GM21825 (cell line): ENCODE data around the gene TBC1D9B.
A peak's percentile ranks its signal among the peaks of the same experiment; 100 is the strongest.

ENCODE experiments used
- ATAC-seq: cut with Tn5 transposase; IDR thresholded peaks from one replicate; pipeline ENCODE4 v1.9.1; 2021; ENCODE audit warnings: mild to moderate bottlenecking, moderate library complexity; ENCODE audit not compliant: unreplicated experiment

TBC1D9B gene

GRCh38 chr5:179908528-179908927, 831 bp upstream of the TBC1D9B start:
- no peak for ATAC-seq

DNA sequence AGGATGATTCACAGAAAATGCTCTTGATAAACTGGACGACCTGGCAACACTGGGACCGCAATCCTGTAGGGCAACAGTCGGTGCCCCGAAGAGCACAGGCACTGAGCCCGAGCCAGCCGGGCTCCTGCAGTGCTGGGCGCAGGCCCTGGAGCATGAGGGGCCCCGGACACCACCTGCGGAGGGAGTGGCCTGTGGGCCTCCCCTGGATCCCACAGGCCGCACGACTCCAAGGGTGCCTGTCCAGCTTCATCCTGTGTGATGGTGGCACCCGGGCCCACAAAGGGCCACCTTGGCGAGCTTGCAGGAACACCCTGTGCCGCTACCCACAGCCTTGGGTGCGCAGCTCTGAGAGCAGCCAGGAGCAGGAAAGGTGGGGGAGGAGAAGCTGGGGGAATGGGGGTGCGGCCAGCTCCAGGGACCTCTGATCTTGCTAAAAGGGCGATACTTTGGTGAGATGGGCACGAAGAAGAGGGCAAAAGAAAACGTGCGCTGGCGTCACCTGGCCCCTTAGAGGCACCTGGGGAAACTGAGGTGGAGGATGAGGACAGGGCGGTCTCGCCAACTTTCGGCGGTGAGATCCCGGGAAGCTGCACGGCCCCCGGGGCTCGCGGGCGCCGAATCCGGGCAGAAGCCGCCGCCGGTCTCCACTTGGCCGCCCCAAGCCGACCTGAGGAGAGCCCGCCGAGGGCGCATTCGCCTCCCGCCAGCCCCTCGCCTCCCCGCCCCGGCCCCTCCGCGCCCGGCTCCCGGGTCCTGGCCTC, 722 bp downstream of the TBC1D9B start:
- peak; percentile 19 for ATAC-seq

DNA sequence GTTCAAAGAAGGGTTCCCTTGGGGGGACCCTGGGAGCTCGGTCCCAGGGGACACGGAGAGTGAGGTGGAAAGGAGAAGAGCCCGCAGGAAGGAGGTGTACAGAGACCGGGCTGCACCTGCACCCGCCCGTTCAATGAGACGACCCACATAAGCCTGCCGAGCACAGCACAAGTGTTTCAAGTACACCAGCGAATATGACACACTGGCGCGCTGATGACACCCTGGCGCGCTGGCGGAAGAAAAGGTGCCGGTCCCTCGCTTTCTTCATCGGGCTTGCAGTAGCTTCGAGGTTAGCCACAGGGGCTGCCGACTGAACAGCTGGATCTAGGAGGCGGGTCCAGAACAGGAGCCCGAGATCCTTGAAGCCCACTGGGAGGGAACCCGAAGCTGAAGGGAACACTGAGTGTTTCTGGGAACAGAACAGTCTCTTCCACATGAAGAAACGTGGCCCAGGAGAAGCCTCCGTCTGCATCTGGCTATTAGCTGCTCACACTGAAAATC, 1.4 kb downstream of the TBC1D9B start:
- no peak for ATAC-seq

DNA sequence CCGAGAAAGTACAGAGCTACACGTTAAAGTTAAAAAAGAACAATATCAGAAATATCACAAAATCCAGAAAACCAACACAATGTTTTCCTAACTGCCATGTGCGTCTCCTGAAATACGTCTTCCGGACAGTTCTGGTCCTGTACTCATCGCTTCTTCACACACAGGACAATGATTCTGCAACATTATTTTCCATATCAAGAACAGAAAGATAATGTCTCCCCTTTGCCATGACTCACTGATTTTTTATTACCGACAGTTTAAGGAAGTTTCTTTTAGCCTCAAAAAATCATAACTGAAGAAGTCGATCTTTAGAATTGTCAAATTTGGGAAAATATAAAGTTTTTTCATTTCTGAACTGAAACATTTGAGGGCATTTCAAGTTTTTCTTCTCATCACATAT, 2.5 kb downstream of the TBC1D9B start:
- ATAC-seq = no peak

GRCh38 chr5:179904463-179905160, 3.1 kb downstream of the TBC1D9B start:
- ATAC-seq = no peak

- ATAC-seq = no peak
Observed at GRCh38 chr5:179902763-179903158, 4.9 kb downstream of the TBC1D9B start.

DNA sequence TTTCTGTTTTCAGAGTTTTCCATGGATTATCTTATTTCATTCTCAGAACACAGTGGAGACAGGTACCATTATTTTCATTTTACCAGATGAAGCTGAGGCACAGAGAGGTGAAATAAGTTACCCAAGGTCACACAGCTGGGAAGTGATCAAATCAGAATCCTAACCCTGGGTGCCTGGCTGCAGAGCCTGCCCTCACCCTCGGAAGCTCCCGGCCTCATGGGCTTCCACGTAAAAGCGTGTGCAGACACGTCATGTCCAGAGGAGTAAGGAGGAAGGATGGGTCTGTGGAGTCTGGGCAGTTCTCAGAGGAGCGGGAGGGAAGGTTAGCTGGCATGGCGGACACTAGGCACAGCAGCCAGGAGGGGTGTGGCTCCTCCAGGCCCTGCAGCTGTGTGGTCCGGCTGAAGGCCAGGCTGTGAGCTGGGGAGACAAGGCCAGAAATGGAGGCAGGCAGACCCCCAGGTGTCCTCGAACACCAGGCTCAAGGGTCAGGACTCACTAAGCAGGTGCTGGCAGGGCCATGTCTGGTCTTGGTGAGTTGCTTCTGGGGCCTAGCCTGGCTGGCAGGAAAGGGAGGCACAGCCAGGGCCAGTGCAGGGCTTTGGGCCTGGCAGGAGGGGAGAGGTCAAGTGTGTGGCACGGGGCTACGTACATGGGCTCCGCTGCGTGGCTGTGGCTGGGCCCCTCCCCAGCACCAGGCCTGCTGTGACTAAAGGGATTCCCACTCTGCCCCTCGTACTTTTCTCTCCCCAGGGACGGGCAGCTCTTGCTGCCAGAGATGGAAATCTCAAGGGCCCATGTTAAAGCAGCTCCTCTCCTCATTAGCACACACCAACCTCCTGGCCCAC, 5.6 kb downstream of the TBC1D9B start:
- no peak for ATAC-seq

GRCh38 chr5:179901462-179901861, 6.2 kb downstream of the TBC1D9B start:
- ATAC-seq = no peak

DNA sequence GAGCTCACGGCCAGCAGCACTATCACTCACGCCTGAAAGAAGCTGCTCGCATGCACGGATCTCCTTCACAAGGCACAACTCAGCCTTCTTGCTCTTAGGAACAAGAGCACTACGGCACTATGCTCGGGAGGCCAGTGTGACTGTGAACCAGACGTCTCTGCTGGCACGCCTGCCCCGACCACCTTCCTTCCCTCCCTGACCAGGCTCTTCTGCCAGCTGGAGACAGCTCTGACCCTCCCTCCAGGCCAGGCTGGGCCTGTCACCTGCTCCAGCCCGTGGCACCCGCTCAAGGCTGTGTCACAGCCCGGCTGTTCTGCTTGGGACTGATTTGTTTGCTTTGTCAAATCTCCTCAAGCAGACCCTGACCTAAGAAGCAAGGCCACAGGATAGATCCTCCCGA, 7.0 kb downstream of the TBC1D9B start:
- no peak for ATAC-seq

DNA sequence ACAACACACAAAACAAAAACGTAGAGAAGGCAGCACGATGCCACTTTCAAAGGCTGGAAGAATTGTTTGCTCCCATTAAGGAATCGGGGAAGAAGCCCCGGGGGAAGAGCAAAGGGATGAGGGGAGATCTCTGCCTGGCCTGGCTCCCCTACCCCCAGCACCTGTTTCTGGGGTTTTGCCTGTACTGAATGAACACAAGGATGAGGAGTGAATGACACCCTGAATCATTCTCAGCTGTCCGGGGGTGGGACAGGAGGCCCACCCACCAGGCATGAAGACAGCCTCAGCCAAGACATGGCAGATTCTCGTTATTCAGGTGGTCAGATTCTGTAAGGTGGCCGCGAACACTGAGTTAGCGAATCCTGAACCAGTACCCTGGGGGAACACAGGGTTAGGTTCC, 7.5 kb downstream of the TBC1D9B start:
- ATAC-seq = no peak

- no peak for ATAC-seq
Observed at GRCh38 chr5:179895861-179896260, 11.8 kb downstream of the TBC1D9B start.

GRCh38 chr5:179893958-179894895, 13.5 kb downstream of the TBC1D9B start:
- no peak for ATAC-seq

GRCh38 chr5:179893076-179893957, 14.4 kb downstream of the TBC1D9B start:
- no peak for ATAC-seq

GRCh38 chr5:179892255-179892654, 15.4 kb downstream of the TBC1D9B start:
- no peak for ATAC-seq

- no peak for ATAC-seq
Observed at GRCh38 chr5:179890751-179891682, 16.7 kb downstream of the TBC1D9B start.

DNA sequence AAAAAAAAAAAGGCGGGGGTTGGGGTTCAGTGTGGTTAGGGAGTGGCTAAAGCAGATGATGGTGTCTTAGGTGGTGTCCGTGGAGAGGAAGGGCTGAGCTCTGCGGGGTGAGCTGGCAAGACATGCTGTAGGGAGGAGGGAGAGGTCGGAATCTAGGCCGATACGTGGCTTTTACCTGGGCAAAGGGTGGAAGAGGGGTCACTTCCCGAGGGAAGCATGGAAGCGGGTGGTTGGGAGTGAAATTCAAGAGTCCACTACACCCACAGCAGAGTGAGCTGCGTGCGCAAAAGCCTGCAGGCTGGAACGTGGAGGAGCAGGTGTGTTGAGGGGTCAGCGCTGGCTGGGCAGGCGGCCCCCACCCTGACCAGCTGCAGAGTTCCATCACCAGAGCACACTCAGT, 17.8 kb downstream of the TBC1D9B start:
- no peak for ATAC-seq

DNA sequence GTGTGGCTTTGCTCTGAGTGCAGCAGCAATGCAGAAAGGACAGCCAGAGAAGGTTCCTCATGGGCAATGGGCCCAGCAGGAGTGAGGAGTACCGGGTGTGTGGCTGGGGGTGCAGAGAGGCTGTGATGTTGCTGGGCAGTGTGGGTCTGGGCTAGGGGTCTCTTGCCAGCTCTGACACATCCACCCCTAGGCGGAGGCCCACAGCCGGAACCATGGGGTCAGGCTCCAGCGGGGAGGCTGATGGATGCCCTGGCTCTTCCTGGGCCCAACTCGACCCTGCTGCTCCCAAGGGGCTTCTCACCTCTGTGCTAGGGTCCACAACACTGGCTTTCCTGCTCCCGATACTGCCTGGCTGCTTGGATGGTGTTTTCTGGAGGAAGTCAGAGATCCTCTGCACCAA, 19.9 kb downstream of the TBC1D9B start:
- no peak for ATAC-seq

GRCh38 chr5:179887095-179887494, 20.6 kb downstream of the TBC1D9B start:
- ATAC-seq = no peak
